Endothelial cell of umbilical vein (primary cell): ENCODE data around the gene TMEM121. TPM values are rescaled to one million over a fixed set of nuclear protein-coding genes. Genes with fewer than 3 reads are reported as not detected.
"Not testable (repeated sequence)": the region's sequence is repeated elsewhere in the genome, so short reads cannot be mapped to it uniquely, and the experiment has no call there.

Experiments
- BruUV-seq: library from RNA; stranded (reverse); fragments of 400-500 nt; replicated peaks from 2 replicates; lab custom pipeline; 2021; lab: Mats Ljungman, UMichigan
- CTCF ChIA-PET: fragments of 300-600, 350-600 bp; sonication (Branson Sonifier 250); formaldehyde crosslinking; loops from one replicate; lab custom pipeline; 2021; ENCODE audit warnings: antibody characterized with exemption, inconsistent platforms; lab: Charles Lee
- POLR2A ChIA-PET: fragments of 300-600, 350-600 bp; sonication (Branson Sonifier 250); formaldehyde crosslinking; loops from one replicate; lab custom pipeline; 2021; ENCODE audit warnings: antibody characterized with exemption, inconsistent platforms; lab: Charles Lee
- DNase-seq: peaks from one replicate; pipeline ENCODE4 v3.0.0-alpha.2; 2011; ENCODE audit warnings: low read depth, low spot score
- FAIRE-seq: peaks from 2 replicates; lab custom pipeline; 2011; peaks lifted over from hg19 to GRCh38; lab: Jason Lieb, UNC
- H2AFZ ChIP-seq: 2 replicates; pipeline ENCODE4 v1.6.0; 2012; ENCODE audit warnings: low read depth, low read length, control low read depth, inconsistent platforms
- H3K27ac ChIP-seq: 2 replicates; pipeline ENCODE4 v1.5.1; 2011; ENCODE audit warnings: low read depth, mild to moderate bottlenecking, control low read depth, low read length, moderate library complexity; ENCODE audit not compliant: insufficient read depth
- H3K27me3 ChIP-seq, 2 experiments: 2 replicates each; pipeline versions ENCODE4 v1.6.0 to v1.6.1; 2011; ENCODE audit warnings: low read length in 2 of 2, mixed read lengths in 1 of 2; ENCODE audit not compliant: control insufficient read depth in 2 of 2, insufficient read depth in 2 of 2
- H3K36me3 ChIP-seq, 2 experiments: 2 replicates in 1 of 2; 3 replicates in 1 of 2; pipeline ENCODE4 v1.5.1; 2011; ENCODE audit warnings: low read length in 2 of 2, mild to moderate bottlenecking in 1 of 2, moderate library complexity in 1 of 2; ENCODE audit not compliant: control insufficient read depth in 2 of 2, insufficient read depth in 2 of 2; ENCODE audit errors: extremely low read depth in 1 of 2
- H3K4me1 ChIP-seq: 3 replicates; pipeline ENCODE4 v1.5.1; 2011; ENCODE audit warnings: mild to moderate bottlenecking, low read length; ENCODE audit not compliant: control insufficient read depth, insufficient read depth; ENCODE audit errors: extremely low read depth
- H3K4me2 ChIP-seq: 2 replicates; pipeline ENCODE4 v1.6.1; 2011; ENCODE audit warnings: low read length, control low read depth, mixed read lengths; ENCODE audit not compliant: insufficient read depth
- H3K4me3 ChIP-seq, 3 experiments: fragments of 200-600 bp in 1 of 3; sonication (generic), shearing (Covaris generic) in 1 of 3; replicated peaks in 1 of 3; 2 replicates each; pipeline ENCODE4 v1.5.1; 2011 to 2016; ENCODE audit warnings: control low read depth in 3 of 3, low read length in 3 of 3, mild to moderate bottlenecking in 2 of 3, inconsistent platforms in 1 of 3, low read depth in 1 of 3, moderate library complexity in 1 of 3; ENCODE audit not compliant: insufficient read depth in 1 of 3
- H3K79me2 ChIP-seq: 2 replicates; pipeline ENCODE4 v1.6.0; 2012; ENCODE audit warnings: low read length, inconsistent platforms; ENCODE audit not compliant: control insufficient read depth, insufficient read depth
- H3K9ac ChIP-seq: replicated peaks from 2 replicates; pipeline ENCODE3; 2011; ENCODE audit warnings: low read length, control low read depth; ENCODE audit not compliant: insufficient read depth; ENCODE audit errors: extremely low read depth
- H3K9me1 ChIP-seq: replicated peaks from 3 replicates; pipeline ENCODE4 v1.6.0; 2011; ENCODE audit warnings: mild to moderate bottlenecking, low read length; ENCODE audit not compliant: control insufficient read depth, insufficient read depth; ENCODE audit errors: extremely low read depth
- H3K9me3 ChIP-seq: replicated peaks from 2 replicates; pipeline ENCODE4 v1.5.1; 2012; ENCODE audit warnings: low read length, inconsistent platforms; ENCODE audit not compliant: control insufficient read depth, insufficient read depth
- H4K20me1 ChIP-seq: replicated peaks from 2 replicates; pipeline ENCODE3; 2011; ENCODE audit warnings: mild to moderate bottlenecking, low read length; ENCODE audit not compliant: control insufficient read depth, insufficient read depth; ENCODE audit errors: extremely low read depth
- dilution Hi-C: fragments of 300-500 bp; cut with MboI; formaldehyde crosslinking; loops from one replicate; pipeline ENCODE4 v1.15.0; 2019; ENCODE audit warnings: low sequenced_read_pairs; ENCODE audit not compliant: extremely low pct_ligation_motif_present
- intact Hi-C: fragments of 100-400 bp; cut with micrococcal nuclease; formaldehyde crosslinking; loops from one replicate; pipeline ENCODE4 v1.10.0; 2022
- polyA plus RNA-seq, 4 experiments: library from polyadenylated mRNA; depleted of rRNA in 3 of 4; stranded (reverse) in 3 of 4; unstranded in 1 of 4; fragments of >200 nt; gene quantifications; 2 replicates each; pipeline versions ENCODE4 v1.2.1 to v1.2.3, GENCODE V29; 2011 to 2012; ENCODE audit warnings: missing spikeins in 1 of 4
- total RNA-seq: library from RNA; stranded (reverse); gene quantifications from 2 replicates; pipeline ENCODE4 v1.2.3, GENCODE V29; 2021

TMEM121 gene
- total and polyA plus RNA-seq, 2 donors (not counting 3 experiments of a cell fraction or from before 2014, with no cell fraction given) = 4.8 to 7.7 TPM

- H3K36me3 ChIP-seq, CTCF ChIA-PET, POLR2A ChIA-PET, BruUV-seq, dilution Hi-C loops, H3K4me3 ChIP-seq, H4K20me1 ChIP-seq, H2AFZ ChIP-seq, H3K27ac ChIP-seq, H3K9me1 ChIP-seq, H3K9me3 ChIP-seq, H3K27me3 ChIP-seq, DNase-seq, H3K79me2 ChIP-seq, H3K9ac ChIP-seq, FAIRE-seq, H3K4me2 ChIP-seq, H3K4me1 ChIP-seq, intact Hi-C loops: not testable (repeated sequence)
Measured at GRCh38 chr14:105566248-105567163, 40.1 kb downstream of the TMEM121 start.

GRCh38 chr14:105567164-105568103, 41.1 kb downstream of the TMEM121 start:
- H3K9me3 ChIP-seq, FAIRE-seq, H3K4me2 ChIP-seq, DNase-seq, H3K79me2 ChIP-seq, BruUV-seq, H3K9me1 ChIP-seq, H3K27me3 ChIP-seq, H3K4me1 ChIP-seq, intact Hi-C loops, H3K36me3 ChIP-seq, H2AFZ ChIP-seq, H3K27ac ChIP-seq, dilution Hi-C loops, POLR2A ChIA-PET, H3K9ac ChIP-seq, H4K20me1 ChIP-seq, CTCF ChIA-PET, H3K4me3 ChIP-seq: not testable (repeated sequence)

GRCh38 chr14:105568140-105568843, 41.9 kb downstream of the TMEM121 start:
- H3K27ac ChIP-seq, H3K9me1 ChIP-seq, H3K9me3 ChIP-seq, H3K27me3 ChIP-seq, H2AFZ ChIP-seq, dilution Hi-C loops, intact Hi-C loops, BruUV-seq, CTCF ChIA-PET, H3K4me1 ChIP-seq, DNase-seq, H3K79me2 ChIP-seq, H3K9ac ChIP-seq, POLR2A ChIA-PET, H3K4me2 ChIP-seq, H3K36me3 ChIP-seq, H3K4me3 ChIP-seq, FAIRE-seq, H4K20me1 ChIP-seq: not testable (repeated sequence)
